HG03342 (cell line): ENCODE data around the gene GBA2.

Experiments
- ATAC-seq: cut with Tn5 transposase; IDR thresholded peaks from one replicate; pipeline ENCODE4 v1.9.1; 2021; ENCODE audit warnings: mild to moderate bottlenecking, moderate library complexity; ENCODE audit not compliant: unreplicated experiment

GBA2 gene

GRCh38 chr9:35696520-35697215 lies 52.4 kb downstream of the GBA2 start:
- peak; percentile 70 for ATAC-seq

- no peak for ATAC-seq
Observed at GRCh38 chr9:35695943-35696401, 53.1 kb downstream of the GBA2 start.

GRCh38 chr9:35691757-35692301 lies 57.2 kb downstream of the GBA2 start:
- ATAC-seq = no peak

GRCh38 chr9:35691334-35691650 lies 57.7 kb downstream of the GBA2 start:
- no peak for ATAC-seq

- no peak for ATAC-seq
Observed at GRCh38 chr9:35690614-35691333, 58.3 kb downstream of the GBA2 start.

GRCh38 chr9:35690294-35690613 lies 58.8 kb downstream of the GBA2 start:
- ATAC-seq = no peak

- no peak for ATAC-seq
Observed at GRCh38 chr9:35689542-35690293, 59.3 kb downstream of the GBA2 start, which contains the start of gene TPM2. Gene TPM2 (minus strand): TSS chr9:35689925. CDS start chr9:35689817, 108 bp downstream.

- ATAC-seq = no peak
Observed at GRCh38 chr9:35688558-35689541, 60.2 kb downstream of the GBA2 start.

- no peak for ATAC-seq
Observed at GRCh38 chr9:35687972-35688557, 61.0 kb downstream of the GBA2 start.

- no peak for ATAC-seq
Observed at GRCh38 chr9:35687306-35687705, 61.7 kb downstream of the GBA2 start.
